ENCODE data around the gene C15orf62.

C15orf62 gene

DNA sequence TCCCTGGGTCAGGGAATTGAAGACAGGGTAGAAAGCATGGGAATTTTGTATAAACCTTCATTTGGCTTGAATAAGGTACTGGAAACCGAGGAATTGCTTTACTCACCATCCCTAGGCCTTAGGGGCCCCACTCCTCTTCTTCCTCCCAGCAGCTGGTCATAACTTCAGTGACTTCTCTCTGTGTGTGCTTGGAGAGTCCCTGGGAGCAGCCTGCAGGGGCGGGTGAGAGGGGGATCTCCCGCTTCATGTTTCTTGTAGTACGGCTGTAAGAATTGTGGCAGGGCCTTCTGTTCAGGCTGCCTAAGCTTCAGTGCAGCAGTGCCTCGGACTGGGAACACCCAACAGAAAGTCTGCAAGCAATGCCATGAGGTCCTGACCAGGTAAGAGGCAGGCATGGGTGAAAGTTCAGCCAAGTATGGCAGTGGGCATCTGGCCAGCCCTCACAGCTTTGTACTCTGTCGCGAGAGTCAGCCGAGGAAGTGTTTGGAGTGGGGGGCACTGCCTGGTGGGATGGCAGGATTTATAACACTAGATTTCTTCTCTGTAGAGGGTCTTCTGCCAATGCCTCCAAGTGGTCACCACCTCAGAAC is 39.2 kb downstream of the C15orf62 start:
- POLR2A ChIA-PET, result no interaction called here
- no peak for TF ChIP-seq CTCF (IDR thresholded peaks at IDR 0.05; ENCODE audit: insufficient read depth, low read length, missing control alignments)
- no peak for DNase-seq (ENCODE audit: low read depth, low spot score)
- CTCF ChIA-PET, result interaction anchor here (0.6 to 3.4 kb wide), 2 partner anchors 50 to 83 kb away, joined by 3 to 16 read pairs; no protein-coding TSS in a partner anchor
- H3K4me3 ChIP-seq (ENCODE audit: low read depth, low read length), result no peak overlapping the region

DNA sequence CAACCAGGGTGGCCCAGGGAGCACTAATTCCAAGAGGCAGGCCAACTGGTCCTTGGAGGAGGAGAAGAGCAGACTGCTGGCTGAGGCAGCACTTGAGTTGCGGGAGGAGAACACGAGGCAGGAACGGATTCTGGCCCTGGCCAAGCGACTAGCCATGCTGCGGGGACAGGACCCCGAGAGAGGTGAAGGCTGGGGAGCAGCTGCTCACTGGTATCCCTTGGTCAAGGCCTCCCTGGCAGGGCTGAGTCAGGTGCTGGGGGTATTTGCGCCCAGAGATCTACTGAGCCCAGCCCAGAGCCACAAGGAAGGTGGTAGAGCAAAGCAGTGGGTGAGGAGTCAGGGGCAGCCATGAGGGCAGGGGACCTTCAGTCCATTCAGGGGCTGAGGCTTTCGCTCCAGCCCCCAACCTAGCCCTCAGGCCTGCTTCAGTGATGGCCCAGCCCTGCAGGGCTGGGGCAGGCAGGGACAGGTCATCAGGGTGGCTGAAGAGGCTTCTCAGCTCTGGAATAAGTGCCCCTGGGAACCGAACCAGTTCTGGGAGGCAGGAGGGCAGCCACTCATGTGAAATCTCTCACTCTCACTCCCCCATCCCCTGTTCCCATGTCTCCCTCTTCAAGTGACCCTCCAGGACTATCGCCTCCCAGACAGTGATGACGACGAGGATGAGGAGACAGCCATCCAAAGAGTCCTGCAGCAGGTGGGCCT is 43.1 kb downstream of the C15orf62 start:
- DNase-seq (ENCODE audit: low read depth, low spot score), result no peak
- no peak overlapping the region for H3K4me3 ChIP-seq (ENCODE audit: low read depth, low read length)
- CTCF ChIA-PET, result interaction anchor here (1.2 kb wide), 1 partner anchor 45 kb away, joined by 3 read pairs; no protein-coding TSS in a partner anchor
- POLR2A ChIA-PET, result no interaction called here
- TF ChIP-seq CTCF (IDR thresholded peaks at IDR 0.05; ENCODE audit: insufficient read depth, low read length, missing control alignments), result no peak

DNA sequence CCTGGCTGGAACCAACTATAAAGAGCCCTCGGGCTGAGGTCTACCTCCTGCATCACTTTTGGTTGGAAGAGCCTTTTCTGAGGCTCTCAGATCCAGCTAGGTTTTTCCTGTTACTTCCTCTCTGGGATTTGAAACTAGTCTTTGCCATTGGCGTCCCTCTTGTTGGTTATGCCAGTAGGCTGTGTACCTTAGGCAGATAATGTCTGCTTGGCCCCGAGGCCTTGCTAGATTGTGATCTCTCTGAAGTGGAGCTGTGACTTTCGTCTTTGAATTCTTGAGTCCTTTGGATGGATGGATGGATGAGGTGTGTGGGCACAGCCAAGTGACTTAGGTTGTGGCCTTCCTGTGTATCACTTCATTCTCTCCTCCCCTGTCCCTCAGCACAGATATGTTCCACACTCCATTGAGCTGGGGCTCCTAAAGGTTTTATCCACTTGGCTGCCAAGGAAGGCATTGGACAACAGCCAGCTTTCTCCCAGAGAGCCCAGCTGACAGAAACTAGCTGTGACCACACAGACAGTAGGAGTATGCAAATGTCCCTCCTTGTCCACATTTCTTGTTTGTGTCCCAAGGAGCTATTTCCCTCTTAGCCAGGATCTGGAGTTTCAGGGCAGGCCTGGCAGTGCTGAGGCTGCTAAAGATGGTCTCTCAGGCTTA is 45.4 kb downstream of the C15orf62 start:
- no peak overlapping the region for H3K4me3 ChIP-seq (ENCODE audit: low read depth, low read length)
- no peak for TF ChIP-seq CTCF (IDR thresholded peaks at IDR 0.05; ENCODE audit: insufficient read depth, low read length, missing control alignments)
- ChIA-PET CTCF (interaction anchor here (5.6 kb wide), 1 partner anchor 43 kb away, joined by 32 read pairs; no protein-coding TSS in a partner anchor), POLR2A (no interaction called here)
- no peak for DNase-seq (ENCODE audit: low read depth, low spot score)

GRCh38 chr15:40819048-40819447 is 49.3 kb downstream of the C15orf62 start:
- POLR2A ChIA-PET, result no interaction called here
- CTCF ChIA-PET, result interaction anchor here (0.9 to 5.6 kb wide), 2 partner anchors 39 to 75 kb away, joined by 4 to 32 read pairs; partner anchors contain the start of gene VPS18
- no peak overlapping the region for H3K4me3 ChIP-seq (ENCODE audit: low read depth, low read length)
- DNase-seq (ENCODE audit: low read depth, low spot score), result no peak
- TF ChIP-seq CTCF (IDR thresholded peaks at IDR 0.05; ENCODE audit: insufficient read depth, low read length, missing control alignments), result no peak

DNA sequence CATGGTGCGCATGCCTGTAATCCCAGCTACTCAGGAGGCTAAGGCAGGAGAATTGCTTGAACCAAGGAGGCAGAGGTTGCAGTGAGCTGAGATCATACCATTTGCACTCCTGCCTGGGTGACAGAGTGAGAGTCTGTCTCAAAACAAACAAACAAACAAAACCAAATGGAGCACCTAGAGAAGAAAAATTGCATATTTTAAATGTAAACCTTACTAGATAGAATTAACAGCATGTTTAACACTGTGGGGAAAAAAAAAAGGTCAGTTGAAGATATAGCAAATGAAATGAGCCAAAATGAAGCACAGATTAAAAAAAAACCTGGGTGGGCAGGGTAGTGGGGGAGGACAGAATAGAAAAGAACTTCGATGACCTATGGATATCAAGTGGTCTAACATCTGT is 51.4 kb downstream of the C15orf62 start:
- TF ChIP-seq CTCF (IDR thresholded peaks at IDR 0.05; ENCODE audit: insufficient read depth, low read length, missing control alignments), result no peak
- H3K4me3 ChIP-seq (ENCODE audit: low read depth, low read length), result no peak overlapping the region
- ChIA-PET CTCF (interaction anchor here (3.2 kb wide), 1 partner anchor 38 kb away, joined by 12 read pairs; no protein-coding TSS in a partner anchor), POLR2A (no interaction called here)
- DNase-seq (ENCODE audit: low read depth, low spot score), result no peak

All from AG04449 (cell line).